Esophagus squamous epithelium (tissue), 4 donors: Measurements from ENCODE around the gene TLCD3A.

ENCODE experiments used
- POLR2A ChIP-seq, 4 donors: fragments of 450-650 bp; IDR thresholded peaks; one replicate each; pipeline ENCODE4 v1.6.1; 2017; ENCODE audit warnings: antibody characterized with exemption in 4 of 4, mild to moderate bottlenecking in 4 of 4, moderate library complexity in 3 of 4
- TF ChIP-seq, protein P1 (sequence below), 6 experiments: fragments of 450-650 bp in 4 of 6; fragments of 200-600 bp in 2 of 6; sonication (generic) in 2 of 6; IDR thresholded peaks; one replicate each; pipeline ENCODE4 v1.5.1; 2016 to 2019; ENCODE audit warnings: antibody characterized with exemption in 6 of 6, mild to moderate bottlenecking in 4 of 6, moderate library complexity in 4 of 6

DNA sequence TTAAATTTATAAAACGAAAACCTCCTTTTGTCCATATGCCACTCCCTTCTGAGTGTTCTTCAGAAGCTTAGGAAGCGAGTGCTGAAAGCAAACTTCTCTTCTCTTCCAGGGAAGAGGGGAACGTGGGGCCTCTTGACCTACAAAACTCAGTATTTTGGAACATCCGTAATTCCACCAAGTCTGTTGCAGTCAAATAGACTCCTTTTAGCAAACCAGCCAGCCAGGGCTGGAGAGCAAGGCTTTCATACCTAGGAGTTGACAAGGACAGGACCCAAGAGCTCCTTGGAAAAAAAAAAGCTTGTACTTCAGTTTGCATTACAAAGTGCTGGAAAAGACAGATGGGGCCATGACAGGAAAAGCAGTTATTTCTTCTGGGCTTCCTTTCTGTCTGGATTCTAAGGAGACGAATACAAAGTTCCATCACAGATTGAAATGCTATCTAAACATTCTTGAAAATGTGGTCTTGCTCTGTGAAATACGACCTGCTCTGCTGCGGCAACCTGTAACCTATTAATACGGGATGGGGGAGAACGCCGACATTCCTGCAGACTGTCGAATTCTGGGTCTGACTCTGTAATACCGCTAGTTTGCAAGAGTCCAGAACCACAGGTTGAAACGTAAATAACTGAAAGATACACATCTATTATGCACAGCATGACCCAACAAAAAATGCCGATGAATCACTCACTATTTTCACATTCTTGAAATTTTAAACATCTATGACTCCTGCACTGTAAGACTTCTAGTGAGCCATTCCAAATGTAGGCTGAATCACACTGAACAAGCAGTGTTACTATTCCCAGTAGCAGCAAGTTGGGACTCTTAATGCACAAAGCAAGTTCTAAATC, 38.4 kb upstream of the TLCD3A start:
- TF ChIP-seq, protein P1, sequence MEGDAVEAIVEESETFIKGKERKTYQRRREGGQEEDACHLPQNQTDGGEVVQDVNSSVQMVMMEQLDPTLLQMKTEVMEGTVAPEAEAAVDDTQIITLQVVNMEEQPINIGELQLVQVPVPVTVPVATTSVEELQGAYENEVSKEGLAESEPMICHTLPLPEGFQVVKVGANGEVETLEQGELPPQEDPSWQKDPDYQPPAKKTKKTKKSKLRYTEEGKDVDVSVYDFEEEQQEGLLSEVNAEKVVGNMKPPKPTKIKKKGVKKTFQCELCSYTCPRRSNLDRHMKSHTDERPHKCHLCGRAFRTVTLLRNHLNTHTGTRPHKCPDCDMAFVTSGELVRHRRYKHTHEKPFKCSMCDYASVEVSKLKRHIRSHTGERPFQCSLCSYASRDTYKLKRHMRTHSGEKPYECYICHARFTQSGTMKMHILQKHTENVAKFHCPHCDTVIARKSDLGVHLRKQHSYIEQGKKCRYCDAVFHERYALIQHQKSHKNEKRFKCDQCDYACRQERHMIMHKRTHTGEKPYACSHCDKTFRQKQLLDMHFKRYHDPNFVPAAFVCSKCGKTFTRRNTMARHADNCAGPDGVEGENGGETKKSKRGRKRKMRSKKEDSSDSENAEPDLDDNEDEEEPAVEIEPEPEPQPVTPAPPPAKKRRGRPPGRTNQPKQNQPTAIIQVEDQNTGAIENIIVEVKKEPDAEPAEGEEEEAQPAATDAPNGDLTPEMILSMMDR (IDR thresholded peaks at IDR 0.05): no peak
- no peak for TF ChIP-seq POLR2A (IDR thresholded peaks at IDR 0.05)
